Measurements from ENCODE around the gene PSORS1C2.

DNA sequence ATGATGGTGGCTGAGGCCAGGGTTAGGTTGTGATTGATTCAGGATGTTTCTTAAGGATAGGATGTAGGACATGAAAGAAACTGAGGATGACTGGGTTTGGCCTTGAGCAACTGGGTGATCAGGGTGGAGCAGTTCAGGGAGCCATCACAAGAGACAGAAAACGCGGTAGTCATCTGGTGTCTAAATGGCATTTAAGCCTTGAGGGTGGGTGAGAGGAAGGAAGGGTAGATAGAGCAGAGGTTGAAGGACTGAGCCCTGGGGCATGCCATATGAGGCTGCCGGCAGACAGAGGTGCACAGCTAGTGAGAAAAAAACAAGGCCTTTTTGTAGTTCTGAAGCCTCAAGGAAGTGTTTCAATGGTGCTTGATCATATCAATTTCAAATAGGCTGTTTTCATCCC, 29.7 kb upstream of the PSORS1C2 start:
- TF ChIP-seq, protein P1, sequence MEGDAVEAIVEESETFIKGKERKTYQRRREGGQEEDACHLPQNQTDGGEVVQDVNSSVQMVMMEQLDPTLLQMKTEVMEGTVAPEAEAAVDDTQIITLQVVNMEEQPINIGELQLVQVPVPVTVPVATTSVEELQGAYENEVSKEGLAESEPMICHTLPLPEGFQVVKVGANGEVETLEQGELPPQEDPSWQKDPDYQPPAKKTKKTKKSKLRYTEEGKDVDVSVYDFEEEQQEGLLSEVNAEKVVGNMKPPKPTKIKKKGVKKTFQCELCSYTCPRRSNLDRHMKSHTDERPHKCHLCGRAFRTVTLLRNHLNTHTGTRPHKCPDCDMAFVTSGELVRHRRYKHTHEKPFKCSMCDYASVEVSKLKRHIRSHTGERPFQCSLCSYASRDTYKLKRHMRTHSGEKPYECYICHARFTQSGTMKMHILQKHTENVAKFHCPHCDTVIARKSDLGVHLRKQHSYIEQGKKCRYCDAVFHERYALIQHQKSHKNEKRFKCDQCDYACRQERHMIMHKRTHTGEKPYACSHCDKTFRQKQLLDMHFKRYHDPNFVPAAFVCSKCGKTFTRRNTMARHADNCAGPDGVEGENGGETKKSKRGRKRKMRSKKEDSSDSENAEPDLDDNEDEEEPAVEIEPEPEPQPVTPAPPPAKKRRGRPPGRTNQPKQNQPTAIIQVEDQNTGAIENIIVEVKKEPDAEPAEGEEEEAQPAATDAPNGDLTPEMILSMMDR (IDR thresholded peaks at IDR 0.05; ENCODE audit: insufficient read depth, low read depth, low read length): no peak
- no peak for TF ChIP-seq EZH2 (IDR thresholded peaks at IDR 0.05; ENCODE audit: insufficient read depth, low read length)

Data from astrocyte (in vitro differentiated cells and primary cell).